Common myeloid progenitor, CD34-positive (primary cell): ENCODE measurements around the gene PTPRM.

ENCODE experiments used
- CTCF ChIA-PET: fragments of 350-600 bp; sonication (Branson Sonifier 250); formaldehyde crosslinking; loops from one replicate; lab custom pipeline; 2021; ENCODE audit warnings: antibody characterized with exemption; lab: Charles Lee
- POLR2A ChIA-PET: fragments of 350-600 bp; sonication (Branson Sonifier 250); formaldehyde crosslinking; loops from one replicate; lab custom pipeline; 2021; ENCODE audit warnings: antibody characterized with exemption; lab: Charles Lee
- DNase-seq, 3 donors: peaks; one replicate each; pipeline versions ENCODE4 v3.0.0 to v3.0.0-alpha.2; 2013
- H3K27ac ChIP-seq, 2 experiments: 1 replicate in 1 of 2; 2 replicates in 1 of 2; pipeline ENCODE4 v1.7.0; 2013; ENCODE audit warnings: inconsistent platforms in 2 of 2, low read length in 2 of 2, mild to moderate bottlenecking in 2 of 2, low read depth in 1 of 2, moderate library complexity in 1 of 2; ENCODE audit not compliant: severe bottlenecking in 2 of 2, insufficient read depth in 1 of 2, poor library complexity in 1 of 2
- H3K27me3 ChIP-seq, 5 experiments: replicated peaks in 2 of 5; 1 replicate in 3 of 5; 2 replicates in 2 of 5; pipeline versions ENCODE4 v1.6.1 to v1.7.0; 2013; ENCODE audit warnings: low read length in 4 of 5, mild to moderate bottlenecking in 2 of 5, moderate library complexity in 2 of 5, inconsistent platforms in 1 of 5; ENCODE audit not compliant: insufficient read depth in 5 of 5, control insufficient read depth in 4 of 5
- H3K36me3 ChIP-seq, 4 experiments: 1 replicate in 2 of 4; 2 replicates in 2 of 4; pipeline versions ENCODE4 v1.6.1 to v1.7.0; 2013; ENCODE audit warnings: low read length in 3 of 4, control low read depth in 1 of 4, mild to moderate bottlenecking in 1 of 4; ENCODE audit not compliant: control insufficient read depth in 4 of 4, insufficient read depth in 4 of 4
- H3K4me1 ChIP-seq, 4 experiments: 1 replicate in 3 of 4; 2 replicates in 1 of 4; pipeline versions ENCODE4 v1.6.1 to v1.7.1; 2013; ENCODE audit warnings: low read length in 3 of 4, mild to moderate bottlenecking in 3 of 4, control low read depth in 1 of 4, inconsistent platforms in 1 of 4, moderate library complexity in 1 of 4; ENCODE audit not compliant: control insufficient read depth in 4 of 4, insufficient read depth in 4 of 4; ENCODE audit errors: control extremely low read depth in 1 of 4
- H3K4me3 ChIP-seq, 7 experiments: 1 replicate in 4 of 7; 2 replicates in 3 of 7; pipeline versions ENCODE4 v1.5.1 to v1.7.0; 2013; ENCODE audit warnings: mild to moderate bottlenecking in 7 of 7, low read length in 6 of 7, moderate library complexity in 6 of 7, inconsistent platforms in 2 of 7, low read depth in 2 of 7, control low read depth in 1 of 7; ENCODE audit not compliant: insufficient read depth in 4 of 7, control insufficient read depth in 1 of 7; ENCODE audit errors: extremely low read depth in 1 of 7
- H3K9me3 ChIP-seq, 5 experiments: 1 replicate in 4 of 5; 2 replicates in 1 of 5; pipeline versions ENCODE4 v1.6.1 to v1.7.1; 2013; ENCODE audit warnings: low read length in 4 of 5, mild to moderate bottlenecking in 2 of 5, inconsistent platforms in 1 of 5, low read depth in 1 of 5, moderate library complexity in 1 of 5; ENCODE audit not compliant: control insufficient read depth in 4 of 5, insufficient read depth in 2 of 5; ENCODE audit errors: control extremely low read depth in 1 of 5
- WGBS: methylation state at CpG from one replicate; pipeline ENCODE4 v1.1.5; 2013; ENCODE audit not compliant: insufficient coverage; 5-methylcytosine and 5-hydroxymethylcytosine counted together

The PTPRM gene

DNA sequence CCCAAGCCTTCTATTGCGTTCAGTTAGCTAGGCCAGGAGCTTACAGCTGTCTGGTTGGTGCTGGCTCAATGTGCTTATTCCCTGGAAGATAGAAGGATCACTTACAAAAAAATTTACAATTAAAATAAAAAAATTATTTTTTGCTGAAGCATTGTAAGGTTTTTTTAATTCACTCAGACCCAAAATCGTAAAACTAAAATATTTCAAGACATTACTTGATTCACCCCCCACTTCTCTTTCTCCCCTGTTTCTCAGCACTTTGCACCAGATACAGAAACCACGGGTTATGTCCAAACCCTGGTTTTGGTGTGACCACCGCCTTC is 911 bp upstream of the PTPRM start:
- WGBS: 0% methylated on average over 2 of the region's 4 CpGs
- Histone ChIP-seq H3K27me3 (peaks cover 0 to 28% (median 0%) of the 10 kb centered on the region in 5 experiments), H3K27ac (peak overlapping the region in 1 of 2 experiments; percentile 74), H3K9me3 (no peaks in the 10 kb centered on the region), H3K36me3 (no peaks in the 10 kb centered on the region), H3K4me3 (peak overlapping the region; percentile 60 to 91 (median 76)), H3K4me1 (peaks cover 0 to 23% (median 19%) of the 10 kb centered on the region in 4 experiments)
- ChIA-PET CTCF (interaction anchor here (0.8 to 4.1 kb wide), 10 partner anchors 8 to 333 kb away, joined by 3 to 28 read pairs (median 6); no protein-coding TSS in a partner anchor), POLR2A (no interaction called here)
- DNase-seq: peak in 2 of 3 donors; percentile 78

DNA sequence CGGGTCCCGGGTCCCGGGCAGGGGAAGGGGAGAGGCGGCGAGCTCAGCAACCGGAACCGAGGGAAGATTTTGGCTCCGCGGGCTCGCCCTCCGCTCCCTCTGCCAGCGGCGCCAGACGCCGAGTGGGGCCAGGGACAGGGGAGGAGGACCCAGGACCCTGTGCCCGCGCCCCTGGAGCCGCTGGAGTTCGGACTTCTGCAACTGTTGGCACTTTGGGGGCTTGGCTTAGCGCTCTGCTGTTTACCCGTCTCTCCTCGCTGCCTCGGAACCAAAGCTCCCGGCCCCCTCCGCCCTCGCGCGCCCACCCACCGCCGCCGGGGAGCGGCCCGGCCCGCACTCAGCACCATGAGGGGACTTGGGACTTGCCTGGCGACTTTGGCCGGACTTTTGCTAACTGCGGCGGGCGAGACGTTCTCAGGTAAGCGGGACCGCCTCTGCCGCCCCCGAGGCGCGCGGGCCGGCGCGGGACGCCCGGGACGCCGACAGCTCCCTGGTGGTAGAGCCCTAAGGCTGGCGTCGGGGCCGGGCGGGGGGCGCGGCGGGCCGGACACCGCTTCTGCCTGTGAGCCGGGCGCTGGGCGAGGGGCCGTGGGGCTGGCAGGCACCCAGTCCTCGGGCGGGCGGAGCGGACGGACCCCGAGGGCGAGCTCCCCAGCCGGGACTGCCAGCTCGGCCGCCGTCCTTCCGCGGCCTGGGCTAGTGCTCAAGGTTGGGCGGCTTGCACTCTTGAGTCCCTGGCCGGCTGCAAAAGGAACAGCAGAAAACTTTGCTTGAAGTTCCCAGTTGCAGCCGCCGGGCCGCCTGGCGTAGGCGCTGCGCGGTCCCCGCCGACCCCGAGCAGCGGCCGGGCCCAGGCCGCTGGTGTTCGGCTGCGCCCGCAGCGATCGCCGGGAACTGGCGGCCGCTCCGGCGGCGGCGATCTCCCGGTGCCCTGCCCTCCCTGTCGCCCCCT is 634 bp downstream of the PTPRM start:
- Histone ChIP-seq H3K4me3 (peak overlapping the region; percentile 70 to 91 (median 80)), H3K4me1 (peaks cover 0 to 23% (median 20%) of the 10 kb centered on the region in 4 experiments), H3K36me3 (no peaks in the 10 kb centered on the region), H3K27me3 (peaks cover 0 to 28% (median 0%) of the 10 kb centered on the region in 5 experiments), H3K9me3 (no peaks in the 10 kb centered on the region), H3K27ac (peak overlapping the region in 1 of 2 experiments; percentile 58)
- POLR2A ChIA-PET: interaction anchor here (0.7 to 1.5 kb wide), 4 partner anchors 197 to 801 kb away, joined by 3 to 6 read pairs (median 3); no protein-coding TSS in a partner anchor
- CTCF ChIA-PET: interaction anchor here (0.8 to 4.1 kb wide), 21 partner anchors 9 to 821 kb away, joined by 3 to 28 read pairs (median 5); no protein-coding TSS in a partner anchor
- WGBS: under 1% methylated on average over 91 of the region's 109 CpGs
- DNase-seq: peak; percentile 73 to 88 (median 85)

DNA sequence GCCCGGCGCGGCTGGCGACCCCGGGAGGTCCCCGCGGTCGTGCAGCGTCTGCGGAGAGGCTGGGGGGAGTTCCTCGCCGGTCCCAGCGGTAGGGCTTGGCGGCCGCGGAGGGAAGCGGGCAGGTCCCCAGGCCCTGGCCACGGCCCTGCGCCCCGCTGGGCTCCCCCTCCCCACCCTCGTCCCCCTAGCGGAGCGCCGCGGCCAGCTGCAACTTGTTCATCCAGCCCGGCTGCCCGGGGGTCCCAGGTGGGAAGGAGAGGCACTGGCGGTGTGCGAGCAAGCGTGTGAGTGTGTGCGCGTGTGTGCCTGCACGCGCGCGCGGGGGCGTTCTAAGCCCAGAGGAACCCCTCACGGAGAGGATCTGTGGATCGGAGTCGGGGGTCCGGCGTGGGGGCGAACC is 1.3 kb downstream of the PTPRM start:
- 1% methylated on average over 31 of the region's 44 CpGs for WGBS
- ChIA-PET CTCF (interaction anchor here (1.2 to 3.9 kb wide), 8 partner anchors 22 to 821 kb away, joined by 3 to 28 read pairs (median 6); no protein-coding TSS in a partner anchor), POLR2A (no interaction called here)
- peak overlapping the region in 1 of 2 experiments; percentile 49 for H3K27ac ChIP-seq
- H3K36me3 ChIP-seq: no peaks in the 10 kb centered on the region
- peak overlapping the region; percentile 70 to 91 (median 80) for H3K4me3 ChIP-seq
- peaks cover 0 to 28% (median 0%) of the 10 kb centered on the region in 5 experiments for H3K27me3 ChIP-seq
- peak; percentile 54 to 71 (median 68) for DNase-seq
- H3K9me3 ChIP-seq: no peaks in the 10 kb centered on the region
- H3K4me1 ChIP-seq: peaks cover 0 to 26% (median 23%) of the 10 kb centered on the region in 4 experiments

DNA sequence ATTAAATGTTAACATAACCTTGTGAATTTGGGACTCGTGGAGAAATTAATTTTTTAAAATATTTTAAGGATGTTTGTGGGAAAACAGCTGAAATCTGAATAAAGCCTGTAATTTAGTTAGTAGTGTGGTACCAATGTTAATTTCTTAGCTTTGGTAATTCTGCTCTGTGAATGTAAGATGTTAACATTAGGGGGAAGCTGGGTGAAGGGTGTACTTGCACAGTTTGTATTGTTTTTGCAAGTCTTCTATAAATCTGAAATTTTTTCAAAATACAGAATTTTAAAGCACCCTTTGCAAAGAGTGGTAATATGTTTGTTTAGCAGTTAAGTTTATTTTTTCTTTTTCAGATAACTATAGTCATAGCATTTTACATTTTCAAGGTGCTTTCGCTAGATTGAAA is 4.5 kb downstream of the PTPRM start:
- Histone ChIP-seq H3K9me3 (no peaks in the 10 kb centered on the region), H3K27ac (no peak overlapping the region), H3K4me1 (peaks cover 0 to 22% (median 17%) of the 10 kb centered on the region in 4 experiments), H3K36me3 (no peaks in the 10 kb centered on the region), H3K4me3 (no peak overlapping the region), H3K27me3 (peaks cover 0 to 18% (median 0%) of the 10 kb centered on the region in 5 experiments)
- ChIA-PET POLR2A (no interaction called here), CTCF (interaction anchor here (1.2 kb wide), 1 partner anchor 299 kb away, joined by 3 read pairs; no protein-coding TSS in a partner anchor)
- WGBS: no CpG with 5 or more reads among the region's 2 CpGs
- no peak for DNase-seq

DNA sequence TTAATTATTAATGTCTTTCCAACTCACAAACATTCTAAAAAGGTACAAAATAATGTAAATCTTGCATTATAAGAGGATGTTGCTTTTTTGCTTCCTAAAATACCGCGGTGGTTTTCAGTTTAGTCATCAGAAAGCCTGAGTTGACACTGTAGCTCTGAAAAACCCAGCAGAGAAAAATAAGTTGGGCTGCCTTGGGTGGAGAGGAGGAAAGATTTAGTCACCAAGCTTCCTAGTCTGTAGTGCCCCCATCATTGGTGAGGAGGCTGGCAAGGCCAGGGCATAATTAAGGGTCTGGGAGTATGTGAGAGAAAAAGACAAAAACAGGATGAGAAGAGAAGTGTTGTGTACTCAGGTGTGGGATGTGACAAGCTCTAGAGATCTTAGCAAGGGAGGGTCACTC is 5.7 kb downstream of the PTPRM start:
- CTCF ChIA-PET: no interaction called here
- 7% methylated on average over 2 of the region's 2 CpGs for WGBS
- Histone ChIP-seq H3K36me3 (no peaks in the 10 kb centered on the region), H3K4me3 (peak overlapping the region in 3 of 7 experiments; percentile 7 to 46 (median 25)), H3K9me3 (no peaks in the 10 kb centered on the region), H3K27me3 (peaks cover 0 to 18% (median 0%) of the 10 kb centered on the region in 5 experiments), H3K4me1 (peaks cover 0 to 22% (median 12%) of the 10 kb centered on the region in 4 experiments), H3K27ac (no peak overlapping the region)
- POLR2A ChIA-PET: no interaction called here
- DNase-seq: peak in 2 of 3 donors; percentile 44 to 55

DNA sequence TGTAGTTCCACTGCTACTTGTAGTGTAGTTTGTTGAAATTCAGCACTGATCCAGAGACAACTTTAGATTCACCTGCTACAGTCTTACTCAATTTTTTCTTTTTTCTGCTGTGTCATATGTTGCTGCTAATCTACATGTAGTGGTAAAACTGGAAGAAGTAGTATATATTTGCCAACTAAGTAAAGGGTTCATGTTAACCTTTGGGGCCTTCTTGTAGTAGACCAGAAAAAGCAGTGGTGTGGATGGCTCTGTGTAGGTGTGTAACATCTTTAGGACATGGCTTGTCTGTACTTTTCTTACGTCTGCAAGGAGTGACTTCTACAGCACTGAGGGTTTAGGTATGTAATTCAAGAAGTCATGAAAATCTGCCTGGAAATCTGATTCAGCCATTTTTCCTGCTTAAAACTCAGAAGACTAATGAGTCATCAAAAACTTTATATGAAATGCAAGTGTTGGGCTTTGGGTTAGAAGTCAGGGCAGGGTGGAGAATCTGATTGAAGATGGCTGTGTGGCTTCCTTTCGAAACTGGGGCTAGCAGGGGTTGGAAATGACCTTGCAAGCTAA is 8.4 kb downstream of the PTPRM start:
- POLR2A ChIA-PET: no interaction called here
- WGBS: 88% methylated on average over 2 of the region's 2 CpGs
- H3K4me3 ChIP-seq: no peak overlapping the region
- no peaks in the 10 kb centered on the region for H3K9me3 ChIP-seq
- peaks cover 0 to 14% (median 4%) of the 10 kb centered on the region in 4 experiments for H3K4me1 ChIP-seq
- DNase-seq: peak in 2 of 3 donors; percentile 18 to 30
- CTCF ChIA-PET: no interaction called here
- peaks cover 0 to 1% (median 0%) of the 10 kb centered on the region in 5 experiments for H3K27me3 ChIP-seq
- H3K27ac ChIP-seq: no peak overlapping the region
- H3K36me3 ChIP-seq: no peaks in the 10 kb centered on the region
